GM13977 (cell line): ENCODE measurements around the gene RASA4B.
"Not testable (repeated sequence)": the region's sequence is repeated elsewhere in the genome, so short reads cannot be mapped to it uniquely, and the experiment has no call there.

Source experiments
- DNase-seq: peaks from one replicate; pipeline ENCODE4 v3.0.0; 2012; ENCODE audit warnings: low spot score
- CTCF ChIP-seq: IDR thresholded peaks from 2 replicates; pipeline ENCODE4 v1.5.1; 2012; ENCODE audit warnings: mild to moderate bottlenecking, control low read depth; ENCODE audit not compliant: insufficient read depth; ENCODE audit errors: extremely low read depth, missing control alignments
- in situ Hi-C: fragments of 300-500 bp; cut with MboI; formaldehyde crosslinking; loops from one replicate; pipeline ENCODE4 v1.12.0; 2022; ENCODE audit warnings: low sequenced_read_pairs, low pct_unique_long_range_greater_than_20kb, mixed read lengths, inconsistent platforms; ENCODE audit not compliant: unreplicated experiment

Gene RASA4B

GRCh38 chr7:102479982-102480637 lies 37.5 kb downstream of the RASA4B start:
- DNase-seq, in situ Hi-C loops: not testable (repeated sequence)

DNA sequence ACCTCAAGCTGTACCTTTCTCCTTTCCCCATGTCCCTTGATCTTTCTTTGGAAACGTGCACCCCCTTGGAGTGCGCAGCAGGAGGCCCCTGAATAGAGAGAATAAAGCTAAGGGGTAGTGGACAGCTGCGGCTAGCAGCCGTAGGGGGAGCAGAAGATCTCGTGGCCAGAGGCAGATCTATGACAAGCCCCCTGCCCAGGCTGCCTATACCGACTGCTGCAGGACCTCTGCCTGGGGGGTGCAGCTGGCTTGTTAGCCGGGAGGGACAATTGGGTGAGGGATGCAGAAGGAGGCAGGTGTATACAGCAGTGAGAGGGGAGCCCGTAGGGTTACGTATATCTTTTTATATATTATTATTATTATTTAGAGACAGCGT lies 38.4 kb downstream of the RASA4B start:
- DNase-seq, in situ Hi-C loops: not testable (repeated sequence)

- in situ Hi-C loops, DNase-seq: not testable (repeated sequence)
- TF ChIP-seq CTCF, result peak; percentile 46
Measured at GRCh38 chr7:102478314-102479208, 39.0 kb downstream of the RASA4B start, which contains the start of gene POLR2J. POLR2J (minus strand) TSS chr7:102478922; CDS start chr7:102478860, 62 bp downstream.

- DNase-seq, in situ Hi-C loops: not testable (repeated sequence)
Measured at GRCh38 chr7:102474736-102475435, 42.7 kb downstream of the RASA4B start.

GRCh38 chr7:102474116-102474515 lies 43.5 kb downstream of the RASA4B start:
- in situ Hi-C loops, result not testable (repeated sequence)

GRCh38 chr7:102473271-102473991 lies 44.1 kb downstream of the RASA4B start:
- DNase-seq, result no peak
- no peak for TF ChIP-seq CTCF
- in situ Hi-C loops, result no loop called here

More at GRCh38 chr7:102474116-102474515, 43.5 kb downstream of the RASA4B start:
- not testable (repeated sequence) for DNase-seq

GRCh38 chr7:102472126-102473041 lies 45.2 kb downstream of the RASA4B start:
- no peak for TF ChIP-seq CTCF
- peak; percentile 26 for DNase-seq
- in situ Hi-C loops, result no loop called here

DNA sequence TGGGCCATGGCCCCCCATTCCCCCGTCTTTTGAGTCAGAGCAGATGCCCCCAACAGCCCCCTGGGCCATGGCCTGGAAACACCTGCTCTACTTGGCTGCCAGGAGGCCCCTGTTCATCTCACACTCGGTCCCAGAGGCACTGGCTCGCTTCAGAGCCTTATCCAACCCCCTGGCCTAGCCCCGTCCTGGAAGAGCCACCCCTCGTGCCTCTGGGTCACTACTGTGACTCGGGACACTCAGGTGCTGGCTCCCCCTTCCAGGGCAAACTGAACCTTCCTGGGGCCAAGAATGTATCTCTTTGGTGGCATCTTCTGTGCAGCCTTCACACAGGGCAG lies 45.8 kb downstream of the RASA4B start:
- no peak for DNase-seq
- in situ Hi-C loops, result no loop called here
- TF ChIP-seq CTCF, result no peak
